BJ (cell line): Measurements from ENCODE around the gene ERI3. TPM values are rescaled to one million over a fixed set of nuclear protein-coding genes. Genes with fewer than 3 reads are reported as not detected.

ENCODE experiments used
- CTCF ChIA-PET: fragments of 350-600 bp; formaldehyde crosslinking; extraction: SDS; loops from one replicate; lab custom pipeline; 2021; ENCODE audit warnings: antibody characterized with exemption, inconsistent platforms; lab: Yijun Ruan, JAX
- POLR2A ChIA-PET: fragments of 300-600 bp; sonication (Branson Sonifier 250); formaldehyde crosslinking; extraction: SDS; loops from one replicate; lab custom pipeline; 2021; ENCODE audit warnings: antibody characterized with exemption; lab: Charles Lee
- DNase-seq: peaks from one replicate; pipeline ENCODE4 v3.0.0-alpha.2; 2011; ENCODE audit warnings: low read depth
- H3K27me3 ChIP-seq: 2 replicates; pipeline ENCODE4 v1.6.0; 2011; ENCODE audit warnings: low read length; ENCODE audit not compliant: control insufficient read depth, insufficient read depth
- H3K36me3 ChIP-seq: 2 replicates; pipeline ENCODE4 v1.5.1; 2011; ENCODE audit warnings: low read length; ENCODE audit not compliant: control insufficient read depth, insufficient read depth
- H3K4me3 ChIP-seq: 2 replicates; pipeline ENCODE4 v1.5.1; 2011; ENCODE audit warnings: low read depth, mild to moderate bottlenecking, control low read depth, low read length
- polyA plus RNA-seq: library from polyadenylated mRNA; depleted of rRNA; stranded (reverse); fragments of >200 nt; gene quantifications from 2 replicates; pipeline ENCODE4 v1.2.3, GENCODE V29; 2011
- TF ChIP-seq, protein P1 (sequence below): IDR thresholded peaks from 2 replicates; pipeline ENCODE4 v1.5.1; 2011; ENCODE audit warnings: low read depth, mild to moderate bottlenecking, control low read depth, inconsistent platforms, low read length, moderate library complexity; ENCODE audit not compliant: insufficient read depth

Gene ERI3
- polyA plus RNA-seq, 1 experiment = 75.4 TPM

DNA sequence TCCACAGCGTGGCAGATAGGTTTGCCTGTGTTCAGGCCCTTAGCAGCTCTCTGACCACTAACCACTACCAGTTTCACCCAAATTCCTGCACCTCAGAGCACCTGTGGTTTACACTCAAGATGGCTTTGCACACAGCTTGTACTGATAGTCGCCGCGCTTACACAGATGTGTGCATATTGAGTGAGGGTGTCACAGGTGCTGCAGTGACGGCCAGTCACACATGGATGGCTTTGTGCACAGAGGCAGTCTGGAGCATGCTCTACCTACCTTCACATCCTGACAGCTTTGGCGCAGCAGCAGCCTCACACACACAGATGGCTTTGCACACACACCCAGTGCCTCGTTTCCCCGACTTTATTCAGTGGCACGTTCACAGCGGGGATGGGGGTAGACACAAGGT lies 134.3 kb downstream of the ERI3 start:
- ChIA-PET POLR2A (no interaction called here), CTCF (interaction anchor here (0.8 to 8.6 kb wide), 6 partner anchors 16 to 378 kb away, joined by 3 to 88 read pairs (median 8); no protein-coding TSS in a partner anchor)
- H3K4me3 ChIP-seq = no peak overlapping the region
- no peak for DNase-seq
- no peaks in the 10 kb centered on the region for H3K27me3 ChIP-seq
- H3K36me3 ChIP-seq = peaks cover 30% of the 10 kb centered on the region
- TF ChIP-seq, protein P1, sequence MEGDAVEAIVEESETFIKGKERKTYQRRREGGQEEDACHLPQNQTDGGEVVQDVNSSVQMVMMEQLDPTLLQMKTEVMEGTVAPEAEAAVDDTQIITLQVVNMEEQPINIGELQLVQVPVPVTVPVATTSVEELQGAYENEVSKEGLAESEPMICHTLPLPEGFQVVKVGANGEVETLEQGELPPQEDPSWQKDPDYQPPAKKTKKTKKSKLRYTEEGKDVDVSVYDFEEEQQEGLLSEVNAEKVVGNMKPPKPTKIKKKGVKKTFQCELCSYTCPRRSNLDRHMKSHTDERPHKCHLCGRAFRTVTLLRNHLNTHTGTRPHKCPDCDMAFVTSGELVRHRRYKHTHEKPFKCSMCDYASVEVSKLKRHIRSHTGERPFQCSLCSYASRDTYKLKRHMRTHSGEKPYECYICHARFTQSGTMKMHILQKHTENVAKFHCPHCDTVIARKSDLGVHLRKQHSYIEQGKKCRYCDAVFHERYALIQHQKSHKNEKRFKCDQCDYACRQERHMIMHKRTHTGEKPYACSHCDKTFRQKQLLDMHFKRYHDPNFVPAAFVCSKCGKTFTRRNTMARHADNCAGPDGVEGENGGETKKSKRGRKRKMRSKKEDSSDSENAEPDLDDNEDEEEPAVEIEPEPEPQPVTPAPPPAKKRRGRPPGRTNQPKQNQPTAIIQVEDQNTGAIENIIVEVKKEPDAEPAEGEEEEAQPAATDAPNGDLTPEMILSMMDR = no peak

DNA sequence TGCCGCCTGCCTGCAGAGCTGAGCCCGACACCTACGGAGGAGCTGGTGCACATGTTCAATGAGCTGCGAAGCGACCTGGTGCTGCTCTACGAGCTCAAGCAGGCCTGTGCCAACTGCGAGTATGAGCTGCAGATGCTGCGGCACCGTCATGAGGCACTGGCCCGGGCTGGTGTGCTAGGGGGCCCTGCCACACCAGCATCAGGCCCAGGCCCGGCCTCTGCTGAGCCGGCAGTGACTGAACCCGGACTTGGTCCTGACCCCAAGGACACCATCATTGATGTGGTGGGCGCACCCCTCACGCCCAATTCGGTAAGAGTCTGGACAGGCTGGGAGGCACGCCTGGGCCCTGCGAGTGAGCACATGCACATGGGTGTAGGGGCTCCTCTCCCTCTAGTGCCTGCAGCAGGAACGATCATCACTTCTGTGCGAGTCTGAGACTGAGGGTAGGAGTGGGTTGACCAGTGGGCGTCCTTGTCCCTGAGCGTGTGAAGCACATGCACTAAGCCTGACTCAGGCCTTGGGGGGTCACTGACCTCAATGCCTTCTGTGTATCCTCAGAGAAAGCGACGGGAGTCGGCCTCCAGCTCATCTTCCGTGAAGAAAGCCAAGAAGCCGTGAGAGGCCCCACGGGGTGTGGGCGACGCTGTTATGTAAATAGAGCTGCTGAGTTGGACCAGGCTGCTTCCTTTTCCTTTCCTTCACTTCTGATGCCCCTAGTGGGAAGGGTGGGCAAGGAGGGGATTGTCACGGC lies 134.9 kb downstream of the ERI3 start:
- TF ChIP-seq, protein P1 = peak; percentile 13
- no peak for DNase-seq
- no peak overlapping the region for H3K4me3 ChIP-seq
- POLR2A ChIA-PET = no interaction called here
- no peaks in the 10 kb centered on the region for H3K27me3 ChIP-seq
- H3K36me3 ChIP-seq = peaks cover 32% of the 10 kb centered on the region
- CTCF ChIA-PET = interaction anchor here (0.8 to 8.6 kb wide), 10 partner anchors 12 to 379 kb away, joined by 3 to 88 read pairs (median 4); no protein-coding TSS in a partner anchor

DNA sequence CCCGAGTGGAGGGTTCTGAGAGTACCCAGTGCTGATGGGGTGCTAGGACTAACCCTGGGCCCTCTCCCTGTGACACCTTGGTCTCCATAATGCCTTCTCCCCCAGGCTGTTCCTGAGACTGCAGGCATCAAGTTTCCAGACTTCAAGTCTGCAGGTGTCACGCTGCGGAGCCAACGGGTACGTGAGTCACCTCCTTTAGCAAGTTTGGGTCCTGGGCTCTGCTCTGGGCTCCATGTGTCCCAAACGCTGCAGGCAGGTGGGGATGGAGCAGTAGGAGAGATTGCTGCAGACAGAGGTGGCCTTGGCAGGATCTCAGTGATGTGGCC lies 135.8 kb downstream of the ERI3 start:
- Histone ChIP-seq H3K36me3 (peaks cover 32% of the 10 kb centered on the region), H3K4me3 (no peak overlapping the region), H3K27me3 (no peaks in the 10 kb centered on the region)
- TF ChIP-seq, protein P1 = no peak
- ChIA-PET POLR2A (no interaction called here), CTCF (interaction anchor here (0.8 to 8.6 kb wide), 12 partner anchors 8 to 434 kb away, joined by 3 to 88 read pairs (median 6); no protein-coding TSS in a partner anchor)
- no peak for DNase-seq

DNA sequence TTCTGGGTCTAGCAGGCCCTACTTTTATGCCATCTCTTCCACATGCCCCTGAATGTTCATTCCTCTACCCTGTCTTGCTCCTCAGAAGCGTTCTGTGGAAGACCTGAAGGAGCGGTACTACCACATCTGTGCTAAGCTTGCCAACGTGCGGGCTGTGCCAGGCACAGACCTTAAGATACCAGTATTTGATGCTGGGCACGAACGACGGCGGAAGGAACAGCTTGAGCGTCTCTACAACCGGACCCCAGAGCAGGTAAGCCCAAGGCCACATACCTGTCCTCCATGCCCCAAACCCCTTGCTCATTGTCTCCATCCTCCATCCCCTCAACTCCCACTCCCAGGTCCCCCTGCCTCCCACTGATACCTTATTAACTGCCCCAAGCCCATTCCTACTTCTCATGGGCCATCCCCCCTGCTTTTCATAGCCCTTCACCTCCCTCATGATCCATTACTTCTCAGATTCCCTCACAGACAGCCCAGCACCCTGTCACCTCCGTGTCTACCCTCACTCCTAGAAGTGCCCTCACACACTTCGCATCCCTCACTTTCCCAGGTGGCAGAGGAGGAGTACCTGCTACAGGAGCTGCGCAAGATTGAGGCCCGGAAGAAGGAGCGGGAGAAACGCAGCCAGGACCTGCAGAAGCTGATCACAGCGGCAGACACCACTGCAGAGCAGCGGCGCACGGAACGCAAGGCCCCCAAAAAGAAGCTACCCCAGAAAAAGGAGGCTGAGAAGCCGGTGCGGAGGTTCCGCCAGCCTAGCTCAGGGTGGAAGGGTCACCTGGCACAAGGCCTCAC lies 136.4 kb downstream of the ERI3 start:
- TF ChIP-seq, protein P1 = no peak
- CTCF ChIA-PET = interaction anchor here (0.5 to 8.6 kb wide), 32 partner anchors 9 to 434 kb away, joined by 3 to 88 read pairs (median 4); no protein-coding TSS in a partner anchor
- DNase-seq = no peak
- POLR2A ChIA-PET = no interaction called here
- Histone ChIP-seq H3K36me3 (peaks cover 32% of the 10 kb centered on the region), H3K27me3 (no peaks in the 10 kb centered on the region), H3K4me3 (no peak overlapping the region)

DNA sequence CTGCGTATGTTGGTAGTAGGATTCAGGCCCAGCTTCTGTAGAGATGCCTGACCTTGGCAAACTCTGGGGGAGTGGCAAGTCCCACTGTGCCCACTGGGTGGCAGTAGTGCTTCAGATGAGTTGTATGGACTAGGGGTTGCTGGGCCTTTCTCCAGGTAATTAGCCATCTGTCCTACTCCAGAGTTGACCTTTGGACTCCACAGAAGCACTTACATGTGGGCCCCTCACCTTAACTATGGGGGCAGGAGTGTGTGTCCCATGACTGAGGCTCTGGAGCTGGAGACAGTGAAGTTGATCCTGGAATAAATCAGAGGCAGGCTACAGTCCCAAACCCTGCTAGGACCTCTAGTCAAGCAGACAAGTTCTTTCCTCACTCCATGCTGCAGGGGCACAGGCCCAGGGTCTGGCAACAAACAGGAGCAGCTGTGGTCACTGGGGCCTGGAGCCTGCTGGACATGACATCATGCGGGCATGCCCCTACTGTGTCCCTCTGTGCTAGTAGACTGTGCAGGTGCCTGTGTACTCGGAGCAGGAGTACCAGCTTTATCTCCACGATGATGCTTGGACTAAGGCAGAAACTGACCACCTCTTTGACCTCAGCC lies 137.1 kb downstream of the ERI3 start:
- H3K27me3 ChIP-seq = no peaks in the 10 kb centered on the region
- ChIA-PET POLR2A (interaction anchor here (0.6 kb wide), 1 partner anchor 344 kb away, joined by 6 read pairs; no protein-coding TSS in a partner anchor), CTCF (interaction anchor here (0.7 to 8.6 kb wide), 47 partner anchors 10 to 435 kb away, joined by 3 to 88 read pairs (median 4); no protein-coding TSS in a partner anchor)
- DNase-seq = no peak
- TF ChIP-seq, protein P1 = peak; percentile 92
- peaks cover 32% of the 10 kb centered on the region for H3K36me3 ChIP-seq
- no peak overlapping the region for H3K4me3 ChIP-seq
